ENCODE results near the gene ORAI1. TPM values are rescaled to one million over a fixed set of nuclear protein-coding genes. Genes with fewer than 3 reads are reported as not detected.

Gene ORAI1
- total RNA-seq, 3 donors from 2014 or later: 8.2 to 17.6 (median 13.6) TPM

DNA sequence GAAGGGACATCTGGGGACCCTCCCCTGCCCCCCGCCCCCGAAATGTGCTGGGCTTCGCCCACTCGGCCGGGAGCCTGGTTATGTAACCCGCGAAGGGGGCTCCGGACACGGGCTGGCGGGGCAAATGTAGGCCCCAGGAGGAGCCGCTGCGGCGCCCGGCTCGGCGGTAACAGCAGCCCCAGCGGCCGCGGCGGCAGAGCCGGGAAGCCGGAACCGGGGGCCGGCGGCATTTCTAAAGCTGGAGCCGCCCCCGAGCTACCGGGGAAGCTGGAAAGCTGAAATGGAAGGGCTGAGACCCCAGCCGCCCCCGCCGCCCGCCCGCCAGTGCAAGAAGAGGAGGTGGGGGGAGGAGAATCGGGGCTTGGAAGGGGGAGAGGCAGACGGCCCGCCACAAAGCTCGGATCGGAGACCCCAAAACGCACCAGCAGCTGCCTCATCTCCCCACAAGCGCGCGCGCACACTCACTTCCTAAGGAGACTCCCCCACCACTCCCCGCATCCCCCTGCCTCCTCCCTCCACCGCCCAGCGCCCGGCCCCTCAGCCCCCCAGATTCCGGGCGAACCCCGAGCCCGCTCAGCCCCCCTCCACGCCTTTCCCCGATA lies 47.0 kb upstream of the ORAI1 start:
- peak; percentile 44 for ATAC-seq
- intact Hi-C loops (cut with DNase I, micrococcal nuclease): loop anchor here in 1 of 2 donors (10.0 kb wide), 1 partner anchor 46 kb away; the partner anchor contains the start of gene ORAI1

DNA sequence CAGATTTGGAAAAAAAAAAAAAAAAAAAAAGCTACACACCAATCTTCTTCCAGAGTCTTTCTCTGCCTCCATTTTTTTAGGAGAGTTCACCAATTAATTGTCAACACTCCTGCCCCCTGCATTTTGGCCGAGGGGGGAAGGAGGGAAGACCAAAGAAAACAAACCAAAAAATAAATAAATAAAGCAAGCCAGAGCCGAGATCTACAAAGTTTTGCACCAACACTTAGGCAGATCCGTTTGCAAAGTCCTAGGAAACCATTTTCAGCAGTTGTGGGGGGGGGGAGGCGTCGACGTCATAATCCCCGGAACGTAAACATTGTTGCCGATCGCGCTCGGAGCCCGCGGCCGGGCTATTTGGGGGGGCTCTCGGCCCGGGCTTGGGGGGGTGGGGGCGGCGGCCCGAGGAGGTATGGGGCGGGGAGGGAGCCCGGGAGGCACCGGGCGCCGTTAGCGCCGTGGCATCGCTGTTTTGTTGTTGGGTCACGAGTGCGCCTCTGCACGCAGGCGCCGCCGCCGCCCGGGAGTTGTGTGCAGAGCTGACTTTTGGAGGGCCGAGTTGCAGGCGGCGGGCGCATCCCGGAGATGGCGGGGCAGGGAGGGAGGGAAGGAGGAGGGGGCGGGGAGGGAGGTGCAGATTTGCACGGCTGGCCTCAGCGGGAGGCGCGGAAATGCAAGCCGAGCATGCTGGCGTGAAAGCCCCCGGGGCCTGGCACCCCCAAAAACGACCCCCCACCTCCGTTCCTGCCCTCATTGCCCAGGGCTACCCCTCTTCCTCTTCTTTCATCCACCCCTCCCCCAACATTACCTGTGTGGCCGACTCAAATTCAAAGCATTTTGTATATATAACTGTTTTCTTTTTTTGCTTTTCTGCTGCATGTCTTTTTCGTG lies 46.1 kb upstream of the ORAI1 start:
- H3K4me3 ChIP-seq: peak overlapping the region; percentile 32
- intact Hi-C loops (cut with DNase I, micrococcal nuclease): loop anchor here in 1 of 2 donors (10.0 kb wide), 1 partner anchor 45 kb away; the partner anchor contains the start of gene ORAI1
- no peaks in the 10 kb centered on the region for H3K9me3 ChIP-seq
- TF ChIP-seq, protein P1, sequence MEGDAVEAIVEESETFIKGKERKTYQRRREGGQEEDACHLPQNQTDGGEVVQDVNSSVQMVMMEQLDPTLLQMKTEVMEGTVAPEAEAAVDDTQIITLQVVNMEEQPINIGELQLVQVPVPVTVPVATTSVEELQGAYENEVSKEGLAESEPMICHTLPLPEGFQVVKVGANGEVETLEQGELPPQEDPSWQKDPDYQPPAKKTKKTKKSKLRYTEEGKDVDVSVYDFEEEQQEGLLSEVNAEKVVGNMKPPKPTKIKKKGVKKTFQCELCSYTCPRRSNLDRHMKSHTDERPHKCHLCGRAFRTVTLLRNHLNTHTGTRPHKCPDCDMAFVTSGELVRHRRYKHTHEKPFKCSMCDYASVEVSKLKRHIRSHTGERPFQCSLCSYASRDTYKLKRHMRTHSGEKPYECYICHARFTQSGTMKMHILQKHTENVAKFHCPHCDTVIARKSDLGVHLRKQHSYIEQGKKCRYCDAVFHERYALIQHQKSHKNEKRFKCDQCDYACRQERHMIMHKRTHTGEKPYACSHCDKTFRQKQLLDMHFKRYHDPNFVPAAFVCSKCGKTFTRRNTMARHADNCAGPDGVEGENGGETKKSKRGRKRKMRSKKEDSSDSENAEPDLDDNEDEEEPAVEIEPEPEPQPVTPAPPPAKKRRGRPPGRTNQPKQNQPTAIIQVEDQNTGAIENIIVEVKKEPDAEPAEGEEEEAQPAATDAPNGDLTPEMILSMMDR (IDR thresholded peaks at IDR 0.05): no peak
- H3K4me1 ChIP-seq (ENCODE audit: low read depth): peaks cover 8% of the 10 kb centered on the region
- DNase-seq: peak; percentile 82 to 91 (median 87)
- ATAC-seq: peak; percentile 65
- no peaks in the 10 kb centered on the region for H3K36me3 ChIP-seq (ENCODE audit: low read depth)

More for the DNA sequence above, 47.0 kb upstream of the ORAI1 start:
- no peaks in the 10 kb centered on the region for H3K36me3 ChIP-seq (ENCODE audit: low read depth)
- DNase-seq: peak; percentile 58 to 81 (median 68)
- H3K9me3 ChIP-seq: no peaks in the 10 kb centered on the region
- H3K4me3 ChIP-seq: peak overlapping the region; percentile 33
- peaks cover 16% of the 10 kb centered on the region for H3K4me1 ChIP-seq (ENCODE audit: low read depth)
- TF ChIP-seq, protein P1 (IDR thresholded peaks at IDR 0.05): no peak

DNA sequence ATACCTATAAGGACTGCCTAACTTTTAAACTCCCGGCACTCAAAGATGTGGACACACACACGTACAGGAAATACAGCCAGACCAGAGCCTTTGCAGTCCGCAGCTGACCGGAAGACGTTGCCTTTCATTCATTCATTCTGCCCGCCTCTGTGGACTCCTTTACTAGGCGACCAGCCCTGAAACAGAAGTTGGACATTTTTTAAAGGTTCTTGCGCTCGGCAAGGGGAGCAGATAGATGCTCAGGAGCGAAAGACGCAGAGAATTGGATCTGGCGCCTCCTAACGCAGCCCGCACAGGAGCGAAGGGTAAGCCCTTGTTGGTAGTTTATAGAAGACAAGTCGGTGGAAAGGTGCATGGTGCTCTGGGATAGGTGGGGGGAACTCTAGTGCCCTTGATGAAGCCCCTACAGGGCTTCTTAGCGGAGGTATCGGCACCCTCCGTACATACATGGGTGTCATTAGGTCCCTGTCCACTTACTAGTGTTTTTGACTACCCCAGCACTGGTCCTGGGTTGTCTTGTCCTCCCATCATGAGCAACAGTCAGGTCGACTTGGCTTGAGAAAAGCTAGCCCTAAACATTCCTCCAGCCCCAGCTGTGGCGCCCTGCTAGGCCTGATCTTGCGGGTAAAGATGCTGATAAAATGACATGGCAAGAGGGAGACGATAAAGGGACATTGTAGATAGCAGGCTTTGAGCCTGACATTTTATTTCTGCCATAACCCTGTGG lies 45.2 kb upstream of the ORAI1 start, which contains the start of gene KDM2B:
Gene KDM2B (minus strand): TSS at position 65 of the 727 bp plus-strand sequence. CDS start 112 bp downstream, outside the sequence.
- TF ChIP-seq, protein P1 (IDR thresholded peaks at IDR 0.05): no peak
- DNase-seq (peak in 2 of 3 donors; percentile 31 to 49), ATAC-seq (peak; percentile 31)
- intact Hi-C loops (cut with DNase I, micrococcal nuclease): no loop called here
- H3K4me1 ChIP-seq (ENCODE audit: low read depth): peaks cover 8% of the 10 kb centered on the region
- H3K9me3 ChIP-seq: no peaks in the 10 kb centered on the region
- H3K4me3 ChIP-seq: peak within 1 kb of the TSS; percentile 32
- no peaks in the 10 kb centered on the region for H3K36me3 ChIP-seq (ENCODE audit: low read depth)

- H3K36me3 ChIP-seq (ENCODE audit: low read depth): no peaks in the 10 kb centered on the region
- DNase-seq (no peak), ATAC-seq (no peak)
- intact Hi-C loops (cut with DNase I, micrococcal nuclease): no loop called here
- H3K4me3 ChIP-seq: no peak overlapping the region
- no peaks in the 10 kb centered on the region for H3K9me3 ChIP-seq
- peaks cover 8% of the 10 kb centered on the region for H3K4me1 ChIP-seq (ENCODE audit: low read depth)
- TF ChIP-seq, protein P1 (IDR thresholded peaks at IDR 0.05): no peak
Measured at GRCh38 chr12:121581686-121582429, 44.5 kb upstream of the ORAI1 start.
